ENCODE data around the gene IRF7. TPM values are rescaled to one million over a fixed set of nuclear protein-coding genes. Genes with fewer than 3 reads are reported as not detected.

IRF7 gene
- polyA plus RNA-seq, 1 of the 3 experiments (the other 2 are of a cell fraction): 6.3 TPM

DNA sequence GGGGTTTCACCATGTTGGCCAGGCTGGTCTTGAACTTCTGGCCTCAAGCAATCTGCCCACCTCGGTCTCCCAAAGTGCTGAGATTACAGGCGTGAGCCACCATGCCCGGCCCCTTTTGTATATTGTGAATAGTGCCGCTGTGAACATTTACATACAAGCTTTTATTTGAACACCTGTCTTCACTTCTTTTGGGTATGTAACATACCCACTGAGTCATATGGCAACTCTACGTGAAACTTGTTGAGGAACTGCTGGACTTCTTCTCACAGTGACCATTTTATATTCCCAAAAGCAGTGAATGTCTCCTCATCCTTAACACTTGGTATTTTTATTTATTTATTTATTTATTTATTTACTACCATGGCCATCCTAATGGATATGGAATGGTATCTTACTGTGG is 15.1 kb upstream of the IRF7 start:
- Histone ChIP-seq H3K4me3 (ENCODE audit: low read depth in 2 of 2, low read length in 1 of 2) (no peak overlapping the region), H3K36me3 (replicated peaks in 1 of 2; ENCODE audit: control insufficient read depth in 1 of 2, insufficient read depth in 2 of 2, low read length in 1 of 2) (peaks cover 0 to 4% of the 10 kb centered on the region in 2 experiments), H3K27me3 (ENCODE audit: insufficient read depth) (no peaks in the 10 kb centered on the region), H3K9me2 (no peaks in the 10 kb centered on the region), H3K4me1 (ENCODE audit: control insufficient read depth in 1 of 2, insufficient read depth in 2 of 2, low read depth in 1 of 2, low read length in 1 of 2) (no peaks in the 10 kb centered on the region), H2AFZ (ENCODE audit: low read depth) (no peak overlapping the region), H3K79me2 (ENCODE audit: insufficient read depth) (no peaks in the 10 kb centered on the region; the same call in 1 of the 2 replicates), H3K4me2 (no peak overlapping the region), H4K20me1 (ENCODE audit: insufficient read depth) (peaks cover 1% of the 10 kb centered on the region; the same call in 1 of the 2 replicates), H3K9ac (no peak overlapping the region), H3F3A (replicated peaks; ENCODE audit: insufficient read depth) (peaks cover 24% of the 10 kb centered on the region), H3K9me3 (no peaks in the 10 kb centered on the region), H3K27ac (ENCODE audit: low read depth in 2 of 2, low read length in 1 of 2) (no peak overlapping the region)
- DNase-seq: no peak
- 95% methylated on average over 4 of the region's 5 CpGs for WGBS (ENCODE audit: low lambda C conversion rate)
- ChIA-PET CTCF (no interaction called here), POLR2A (no interaction called here)
- no peak for TF ChIP-seq EP300 (IDR thresholded peaks at IDR 0.05; ENCODE audit: borderline replicate concordance in 1 of 2, low read depth in 1 of 2, low read length in 1 of 2)
- no peak for TF ChIP-seq RAD21 (IDR thresholded peaks at IDR 0.05; ENCODE audit: low read length)
- TF ChIP-seq FOXM1 (IDR thresholded peaks at IDR 0.05; ENCODE audit: low read depth): no peak
- TF ChIP-seq IRF3 (IDR thresholded peaks at IDR 0.05; ENCODE audit: low read depth, low read length): no peak
- TF ChIP-seq GABPA (IDR thresholded peaks at IDR 0.05; ENCODE audit: low read depth): no peak
- no peak for TF ChIP-seq ELF1 (IDR thresholded peaks at IDR 0.05)
- no peak for TF ChIP-seq SMC3 (IDR thresholded peaks at IDR 0.05; ENCODE audit: low read depth, low read length)

DNA sequence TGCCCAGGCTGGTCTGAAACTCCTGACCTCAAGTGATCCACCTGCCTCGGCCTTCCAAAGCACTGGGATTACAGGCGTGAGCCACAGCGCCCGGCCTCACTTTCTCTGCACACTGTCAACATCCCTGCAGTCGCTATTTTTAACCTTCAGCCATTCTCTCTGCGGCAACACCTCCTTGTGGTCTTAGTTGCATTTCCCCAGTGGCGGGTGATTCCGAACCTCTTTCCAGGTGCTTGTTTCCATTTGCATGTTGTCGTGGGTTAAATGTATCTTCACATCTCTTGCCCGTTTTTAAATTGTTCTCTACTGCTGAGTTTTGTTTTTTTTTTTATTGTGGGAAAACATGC is 13.5 kb upstream of the IRF7 start:
- DNase-seq: no peak
- H3K79me2 ChIP-seq (ENCODE audit: insufficient read depth): no peaks in the 10 kb centered on the region; the same call in 1 of the 2 replicates
- POLR2A ChIA-PET: no interaction called here
- TF ChIP-seq MAX (IDR thresholded peaks at IDR 0.05; ENCODE audit: low read depth) (no peak), FOSL2 (IDR thresholded peaks at IDR 0.05; ENCODE audit: borderline replicate concordance, low read depth) (no peak), SMC3 (IDR thresholded peaks at IDR 0.05; ENCODE audit: low read depth, low read length) (no peak), FOXM1 (IDR thresholded peaks at IDR 0.05; ENCODE audit: low read depth) (no peak), POLR2AphosphoS5 (IDR thresholded peaks at IDR 0.05; ENCODE audit: low read depth, low read length) (no peak), RCOR1 (IDR thresholded peaks at IDR 0.05; ENCODE audit: low read length) (no peak), IRF3 (IDR thresholded peaks at IDR 0.05; ENCODE audit: low read depth, low read length) (no peak)
- TF ChIP-seq, protein P1, sequence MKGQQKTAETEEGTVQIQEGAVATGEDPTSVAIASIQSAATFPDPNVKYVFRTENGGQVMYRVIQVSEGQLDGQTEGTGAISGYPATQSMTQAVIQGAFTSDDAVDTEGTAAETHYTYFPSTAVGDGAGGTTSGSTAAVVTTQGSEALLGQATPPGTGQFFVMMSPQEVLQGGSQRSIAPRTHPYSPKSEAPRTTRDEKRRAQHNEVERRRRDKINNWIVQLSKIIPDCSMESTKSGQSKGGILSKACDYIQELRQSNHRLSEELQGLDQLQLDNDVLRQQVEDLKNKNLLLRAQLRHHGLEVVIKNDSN (IDR thresholded peaks at IDR 0.05; ENCODE audit: borderline replicate concordance, low read depth): no peak
- CTCF ChIA-PET: no interaction called here
- H3K4me3 ChIP-seq (ENCODE audit: low read depth in 2 of 2, low read length in 1 of 2): no peak overlapping the region
- H3K9ac ChIP-seq: no peak overlapping the region
- no peak overlapping the region for H3K4me2 ChIP-seq
- peaks cover 24% of the 10 kb centered on the region for H3F3A ChIP-seq (replicated peaks; ENCODE audit: insufficient read depth)
- no peak overlapping the region for H2AFZ ChIP-seq (ENCODE audit: low read depth)
- 86% methylated on average over 10 of the region's 10 CpGs for WGBS (ENCODE audit: low lambda C conversion rate)
- no peaks in the 10 kb centered on the region for H3K9me2 ChIP-seq
- H3K27ac ChIP-seq (ENCODE audit: low read depth in 2 of 2, low read length in 1 of 2): peak overlapping the region in 1 of 2 experiments; percentile 47; a peak in 2 of 4 replicates
- H3K27me3 ChIP-seq (ENCODE audit: insufficient read depth): no peaks in the 10 kb centered on the region
- no peaks in the 10 kb centered on the region for H3K4me1 ChIP-seq (ENCODE audit: control insufficient read depth in 1 of 2, insufficient read depth in 2 of 2, low read depth in 1 of 2, low read length in 1 of 2)
- H3K9me3 ChIP-seq: no peaks in the 10 kb centered on the region
- H3K36me3 ChIP-seq (replicated peaks in 1 of 2; ENCODE audit: control insufficient read depth in 1 of 2, insufficient read depth in 2 of 2, low read length in 1 of 2): peaks cover 0 to 4% of the 10 kb centered on the region in 2 experiments
- no peaks in the 10 kb centered on the region for H4K20me1 ChIP-seq (ENCODE audit: insufficient read depth)

All from SK-N-SH (cell line).